ENCODE results near the gene C10orf71. TPM values are rescaled to one million over a fixed set of nuclear protein-coding genes. Genes with fewer than 3 reads are reported as not detected.

C10orf71 gene
- polyA plus RNA-seq, 1 donor from 2014 or later = not detected

DNA sequence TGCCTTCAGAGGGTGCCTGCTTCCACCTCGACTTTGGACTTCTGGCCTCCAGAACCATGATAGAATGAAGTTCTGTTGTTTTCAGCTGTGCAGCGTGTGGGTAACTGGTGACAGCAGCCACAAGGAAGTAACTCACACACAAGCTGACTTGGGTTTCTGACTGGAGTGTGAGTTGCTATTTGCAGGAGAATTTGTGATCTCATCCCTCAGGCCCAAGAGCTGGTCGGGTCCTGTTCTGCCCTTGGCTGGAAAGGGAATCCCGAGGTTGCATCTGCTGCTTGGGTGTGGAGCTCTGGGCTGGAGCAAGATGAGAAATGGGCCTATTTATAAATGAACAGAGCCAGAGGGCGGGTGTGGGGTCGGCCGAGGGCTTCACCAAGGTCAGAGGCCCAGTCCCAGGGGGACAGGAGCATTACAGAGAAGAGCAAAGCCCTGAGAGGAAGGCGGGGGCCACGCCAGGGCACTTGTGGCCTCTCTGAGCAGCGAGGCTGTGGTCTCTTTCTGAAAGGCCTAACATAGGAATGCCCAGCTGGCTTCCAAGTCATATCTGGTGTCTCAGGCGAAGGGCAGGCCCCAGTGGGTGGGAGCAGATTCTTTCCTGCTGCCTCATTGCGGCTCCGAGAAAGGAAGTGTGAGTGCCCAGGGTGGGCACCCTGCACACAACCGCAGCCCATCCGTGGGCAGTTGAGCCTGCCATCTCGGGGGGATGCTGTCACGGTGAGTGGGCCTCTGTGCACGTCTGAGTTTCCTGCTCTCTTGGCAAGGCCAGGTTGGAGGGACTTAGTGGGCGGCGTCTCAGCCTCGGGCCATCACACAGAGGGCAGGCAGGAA is 26.5 kb upstream of the C10orf71 start:
- H3F3A ChIP-seq (ENCODE audit: insufficient read depth, low read length, poor library complexity, severe bottlenecking) = no peaks in the 10 kb centered on the region
- H3K9ac ChIP-seq (ENCODE audit: low read length) = no peak overlapping the region
- H3K79me2 ChIP-seq (replicated peaks; ENCODE audit: insufficient read depth, low read length) = no peaks in the 10 kb centered on the region
- H3K4me2 ChIP-seq (ENCODE audit: low read length) = no peak overlapping the region
- no peak overlapping the region for H2AFZ ChIP-seq (ENCODE audit: low read depth, low read length)
- no peak overlapping the region for H3K4me3 ChIP-seq (ENCODE audit: low read length)
- H3K27ac ChIP-seq (ENCODE audit: low read length) = no peak overlapping the region
- no peaks in the 10 kb centered on the region for H3K9me2 ChIP-seq (ENCODE audit: insufficient read depth, low read length)
- no peaks in the 10 kb centered on the region for H3K27me3 ChIP-seq (ENCODE audit: insufficient read depth, low read depth, low read length)
- no peaks in the 10 kb centered on the region for H4K20me1 ChIP-seq (ENCODE audit: insufficient read depth)
- TF ChIP-seq, protein P1, sequence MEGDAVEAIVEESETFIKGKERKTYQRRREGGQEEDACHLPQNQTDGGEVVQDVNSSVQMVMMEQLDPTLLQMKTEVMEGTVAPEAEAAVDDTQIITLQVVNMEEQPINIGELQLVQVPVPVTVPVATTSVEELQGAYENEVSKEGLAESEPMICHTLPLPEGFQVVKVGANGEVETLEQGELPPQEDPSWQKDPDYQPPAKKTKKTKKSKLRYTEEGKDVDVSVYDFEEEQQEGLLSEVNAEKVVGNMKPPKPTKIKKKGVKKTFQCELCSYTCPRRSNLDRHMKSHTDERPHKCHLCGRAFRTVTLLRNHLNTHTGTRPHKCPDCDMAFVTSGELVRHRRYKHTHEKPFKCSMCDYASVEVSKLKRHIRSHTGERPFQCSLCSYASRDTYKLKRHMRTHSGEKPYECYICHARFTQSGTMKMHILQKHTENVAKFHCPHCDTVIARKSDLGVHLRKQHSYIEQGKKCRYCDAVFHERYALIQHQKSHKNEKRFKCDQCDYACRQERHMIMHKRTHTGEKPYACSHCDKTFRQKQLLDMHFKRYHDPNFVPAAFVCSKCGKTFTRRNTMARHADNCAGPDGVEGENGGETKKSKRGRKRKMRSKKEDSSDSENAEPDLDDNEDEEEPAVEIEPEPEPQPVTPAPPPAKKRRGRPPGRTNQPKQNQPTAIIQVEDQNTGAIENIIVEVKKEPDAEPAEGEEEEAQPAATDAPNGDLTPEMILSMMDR (IDR thresholded peaks at IDR 0.05; ENCODE audit: poor library complexity, severe bottlenecking) = no peak
- TF ChIP-seq MXI1 (conservative IDR thresholded peaks at IDR 0.05; ENCODE audit: poor library complexity, severe bottlenecking) = no peak
- TF ChIP-seq, protein P2, sequence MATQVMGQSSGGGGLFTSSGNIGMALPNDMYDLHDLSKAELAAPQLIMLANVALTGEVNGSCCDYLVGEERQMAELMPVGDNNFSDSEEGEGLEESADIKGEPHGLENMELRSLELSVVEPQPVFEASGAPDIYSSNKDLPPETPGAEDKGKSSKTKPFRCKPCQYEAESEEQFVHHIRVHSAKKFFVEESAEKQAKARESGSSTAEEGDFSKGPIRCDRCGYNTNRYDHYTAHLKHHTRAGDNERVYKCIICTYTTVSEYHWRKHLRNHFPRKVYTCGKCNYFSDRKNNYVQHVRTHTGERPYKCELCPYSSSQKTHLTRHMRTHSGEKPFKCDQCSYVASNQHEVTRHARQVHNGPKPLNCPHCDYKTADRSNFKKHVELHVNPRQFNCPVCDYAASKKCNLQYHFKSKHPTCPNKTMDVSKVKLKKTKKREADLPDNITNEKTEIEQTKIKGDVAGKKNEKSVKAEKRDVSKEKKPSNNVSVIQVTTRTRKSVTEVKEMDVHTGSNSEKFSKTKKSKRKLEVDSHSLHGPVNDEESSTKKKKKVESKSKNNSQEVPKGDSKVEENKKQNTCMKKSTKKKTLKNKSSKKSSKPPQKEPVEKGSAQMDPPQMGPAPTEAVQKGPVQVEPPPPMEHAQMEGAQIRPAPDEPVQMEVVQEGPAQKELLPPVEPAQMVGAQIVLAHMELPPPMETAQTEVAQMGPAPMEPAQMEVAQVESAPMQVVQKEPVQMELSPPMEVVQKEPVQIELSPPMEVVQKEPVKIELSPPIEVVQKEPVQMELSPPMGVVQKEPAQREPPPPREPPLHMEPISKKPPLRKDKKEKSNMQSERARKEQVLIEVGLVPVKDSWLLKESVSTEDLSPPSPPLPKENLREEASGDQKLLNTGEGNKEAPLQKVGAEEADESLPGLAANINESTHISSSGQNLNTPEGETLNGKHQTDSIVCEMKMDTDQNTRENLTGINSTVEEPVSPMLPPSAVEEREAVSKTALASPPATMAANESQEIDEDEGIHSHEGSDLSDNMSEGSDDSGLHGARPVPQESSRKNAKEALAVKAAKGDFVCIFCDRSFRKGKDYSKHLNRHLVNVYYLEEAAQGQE (IDR thresholded peaks at IDR 0.05; ENCODE audit: borderline replicate concordance) = no peak
- TF ChIP-seq TAF1 (IDR thresholded peaks at IDR 0.05; ENCODE audit: low read depth) = no peak
- no peaks in the 10 kb centered on the region for H3K36me3 ChIP-seq (ENCODE audit: insufficient read depth, low read length)
- H3K9me3 ChIP-seq (ENCODE audit: low read length) = no peaks in the 10 kb centered on the region

DNA sequence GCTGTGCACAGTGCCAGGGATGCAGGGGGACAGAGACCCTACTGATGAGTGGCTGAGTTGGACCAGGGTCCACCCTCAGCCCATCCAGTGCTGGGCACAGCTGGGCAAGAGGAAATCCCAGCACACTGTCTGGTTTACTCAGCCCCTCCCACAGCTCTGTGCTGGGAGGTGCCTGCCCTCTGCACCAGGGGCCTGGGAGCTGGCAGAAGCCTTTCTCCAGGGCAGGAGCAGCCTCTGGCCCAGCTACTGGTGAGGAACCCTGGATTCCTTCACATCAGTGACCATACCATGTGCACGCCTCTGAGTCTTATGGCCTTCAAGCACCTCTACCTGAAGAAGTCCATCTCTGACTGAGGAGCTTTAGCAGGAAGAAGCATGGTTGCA is 25.9 kb upstream of the C10orf71 start:
- H3K27ac ChIP-seq (ENCODE audit: low read length) = no peak overlapping the region
- H4K20me1 ChIP-seq (ENCODE audit: insufficient read depth) = no peaks in the 10 kb centered on the region
- H3K79me2 ChIP-seq (replicated peaks; ENCODE audit: insufficient read depth, low read length) = no peaks in the 10 kb centered on the region
- H2AFZ ChIP-seq (ENCODE audit: low read depth, low read length) = no peak overlapping the region
- no peak overlapping the region for H3K9ac ChIP-seq (ENCODE audit: low read length)
- H3K4me2 ChIP-seq (ENCODE audit: low read length) = no peak overlapping the region
- no peaks in the 10 kb centered on the region for H3K27me3 ChIP-seq (ENCODE audit: insufficient read depth, low read depth, low read length)
- no peaks in the 10 kb centered on the region for H3F3A ChIP-seq (ENCODE audit: insufficient read depth, low read length, poor library complexity, severe bottlenecking)
- no peaks in the 10 kb centered on the region for H3K9me3 ChIP-seq (ENCODE audit: low read length)
- no peak overlapping the region for H3K4me3 ChIP-seq (ENCODE audit: low read length)
- H3K36me3 ChIP-seq (ENCODE audit: insufficient read depth, low read length) = no peaks in the 10 kb centered on the region
- H3K9me2 ChIP-seq (ENCODE audit: insufficient read depth, low read length) = no peaks in the 10 kb centered on the region
- TF ChIP-seq TAF1 (IDR thresholded peaks at IDR 0.05; ENCODE audit: low read depth) = no peak
- no peak for TF ChIP-seq POLR2AphosphoS5 (IDR thresholded peaks at IDR 0.05)
- TF ChIP-seq SMC3 (conservative IDR thresholded peaks at IDR 0.05; ENCODE audit: poor library complexity) = no peak
- TF ChIP-seq, protein P2 (IDR thresholded peaks at IDR 0.05; ENCODE audit: borderline replicate concordance) = no peak
- no peak for TF ChIP-seq EZH2 (IDR thresholded peaks at IDR 0.05; ENCODE audit: borderline replicate concordance, insufficient read depth, low read length, poor library complexity, severe bottlenecking)
- TF ChIP-seq, protein P1 (IDR thresholded peaks at IDR 0.05; ENCODE audit: poor library complexity, severe bottlenecking) = no peak
- TF ChIP-seq EP300 (conservative IDR thresholded peaks at IDR 0.05; ENCODE audit: poor library complexity, severe bottlenecking) = no peak
- no peak for TF ChIP-seq RAD21 (conservative IDR thresholded peaks at IDR 0.05)
- no peak for TF ChIP-seq MXI1 (conservative IDR thresholded peaks at IDR 0.05; ENCODE audit: poor library complexity, severe bottlenecking)

Data from neural cell (in vitro differentiated cells).